Progenitor cell of endocrine pancreas (in vitro differentiated cells): ENCODE measurements around the gene KCNQ1OT1. TPM values are rescaled to one million over a fixed set of nuclear protein-coding genes. Genes with fewer than 3 reads are reported as not detected.

Experiments
- DNase-seq: peaks from one replicate; pipeline ENCODE4 v3.0.0; 2021; ENCODE audit warnings: low spot score; ENCODE audit not compliant: unreplicated experiment
- H3K27ac Mint-ChIP-seq: 2 replicates; pipeline ENCODE4 v1.8.0; 2021; ENCODE audit warnings: mild to moderate bottlenecking, moderate library complexity, mixed read lengths
- H3K27me3 Mint-ChIP-seq: 2 replicates; pipeline ENCODE4 v1.8.0; 2021; ENCODE audit warnings: mixed read lengths
- H3K36me3 Mint-ChIP-seq: 2 replicates; pipeline ENCODE4 v1.8.0; 2022; ENCODE audit warnings: mixed read lengths; ENCODE audit not compliant: insufficient read depth
- H3K4me1 Mint-ChIP-seq: 2 replicates; pipeline ENCODE4 v1.8.0; 2021; ENCODE audit warnings: low read depth, mixed read lengths
- H3K4me3 Mint-ChIP-seq: 2 replicates; pipeline ENCODE4 v1.8.0; 2021; ENCODE audit warnings: low read depth, mild to moderate bottlenecking, moderate library complexity, mixed read lengths
- H3K9me3 Mint-ChIP-seq: 2 replicates; pipeline ENCODE4 v1.8.0; 2021; ENCODE audit warnings: low read depth, mixed read lengths
- CTCF ChIP-seq: fragments of 200-600 bp; sonication (generic); IDR thresholded peaks from one replicate; pipeline ENCODE4 v1.5.0; 2021; ENCODE audit warnings: antibody characterized with exemption, mild to moderate bottlenecking; ENCODE audit not compliant: unreplicated experiment
- total RNA-seq: library from RNA; stranded (reverse); gene quantifications from 2 replicates; pipeline ENCODE4 v1.2.1, GENCODE V29; 2021

Gene KCNQ1OT1
- total RNA-seq, 1 donor from 2014 or later, result 18.0 TPM

GRCh38 chr11:2746401-2747247, 46.8 kb upstream of the KCNQ1OT1 start:
- Mint-ChIP-seq H3K9me3 (no peaks in the 10 kb centered on the region), H3K36me3 (no peaks in the 10 kb centered on the region), H3K4me1 (peaks cover 20% of the 10 kb centered on the region), H3K27me3 (peaks cover 9% of the 10 kb centered on the region), H3K4me3 (no peak overlapping the region), H3K27ac (no peak overlapping the region)
- TF ChIP-seq CTCF, result no peak
- DNase-seq, result no peak

DNA sequence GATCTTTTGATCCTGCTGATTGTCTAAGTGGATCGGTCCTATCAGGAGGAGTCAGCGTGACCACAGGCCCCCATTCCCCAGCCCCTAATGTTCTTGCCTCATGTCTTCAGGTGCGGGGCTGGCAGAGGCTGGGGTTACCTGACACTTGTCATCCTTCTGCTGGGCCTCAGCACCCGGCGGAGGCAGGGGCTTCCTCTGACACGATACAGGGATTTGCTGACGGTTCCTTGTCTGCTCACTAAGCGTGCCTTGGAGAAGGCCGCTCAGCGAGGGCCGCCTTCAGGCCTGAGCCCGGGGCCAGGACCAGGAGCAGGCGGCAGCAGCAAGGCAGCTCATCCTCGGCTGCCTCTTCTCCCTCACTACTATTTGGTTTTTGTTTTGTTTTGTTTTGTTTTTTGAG, 45.7 kb upstream of the KCNQ1OT1 start:
- no peaks in the 10 kb centered on the region for H3K9me3 Mint-ChIP-seq
- H3K36me3 Mint-ChIP-seq, result no peaks in the 10 kb centered on the region
- no peak overlapping the region for H3K27ac Mint-ChIP-seq
- H3K4me1 Mint-ChIP-seq, result peaks cover 27% of the 10 kb centered on the region
- no peak for TF ChIP-seq CTCF
- DNase-seq, result no peak
- peaks cover 3% of the 10 kb centered on the region for H3K27me3 Mint-ChIP-seq
- H3K4me3 Mint-ChIP-seq, result no peak overlapping the region

DNA sequence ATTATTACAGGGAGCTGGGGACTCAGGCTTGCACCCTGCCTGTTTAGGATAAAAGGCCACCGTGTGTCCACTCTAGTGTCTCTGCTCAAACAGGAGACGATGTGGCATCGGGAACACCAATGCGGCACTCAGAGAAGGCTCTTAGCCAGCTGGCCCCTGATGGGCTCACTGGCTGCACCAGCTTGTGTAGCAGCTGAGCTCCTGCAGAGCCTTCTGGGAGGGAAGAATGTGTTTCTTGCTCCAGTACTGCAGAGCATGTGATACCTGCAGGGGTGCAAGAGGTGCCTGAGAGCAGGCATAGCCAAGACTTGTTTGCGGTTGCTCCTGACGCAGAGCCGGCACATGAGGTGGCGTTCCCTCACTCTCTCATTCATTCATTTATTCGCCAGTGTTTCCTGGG, 44.4 kb upstream of the KCNQ1OT1 start:
- Mint-ChIP-seq H3K27me3 (peaks cover 3% of the 10 kb centered on the region), H3K36me3 (no peaks in the 10 kb centered on the region), H3K4me3 (no peak overlapping the region), H3K27ac (no peak overlapping the region), H3K9me3 (no peaks in the 10 kb centered on the region), H3K4me1 (peaks cover 30% of the 10 kb centered on the region)
- no peak for TF ChIP-seq CTCF
- DNase-seq, result no peak

DNA sequence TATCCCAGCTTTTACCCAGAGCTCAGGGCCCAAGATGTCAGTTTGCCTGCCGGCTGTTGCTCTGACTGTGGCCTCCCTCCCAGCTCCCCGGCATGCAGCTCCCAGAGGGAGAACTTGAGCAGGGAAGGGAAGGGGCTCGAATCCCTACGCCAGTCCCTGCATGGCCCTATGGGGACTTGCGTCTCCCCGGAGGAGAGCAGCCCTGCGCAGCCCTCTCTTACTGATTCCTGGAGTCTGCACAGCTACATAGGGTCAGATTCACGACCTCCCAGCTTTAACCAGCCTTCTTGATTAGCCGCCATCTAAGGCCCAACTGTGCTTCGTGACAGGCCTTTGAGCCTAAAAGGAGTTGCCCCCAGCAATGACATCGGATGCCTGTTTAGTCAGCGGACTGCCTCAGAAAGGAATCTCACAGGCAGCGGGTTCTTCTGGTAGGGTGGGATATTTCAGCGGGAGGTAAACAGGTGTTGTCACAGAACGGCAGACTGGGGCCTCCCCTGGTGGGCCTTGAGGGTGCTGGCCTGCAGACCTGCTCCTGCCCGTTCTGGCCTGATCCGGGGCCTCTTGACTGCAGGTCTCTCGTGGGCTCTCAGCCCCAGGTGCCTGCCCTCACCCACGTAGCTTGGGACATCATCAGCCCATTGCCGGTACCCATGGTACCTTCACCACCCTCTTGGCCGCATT, 43.8 kb upstream of the KCNQ1OT1 start:
- no peak for DNase-seq
- peaks cover 3% of the 10 kb centered on the region for H3K27me3 Mint-ChIP-seq
- peak overlapping the region; percentile 76 for H3K27ac Mint-ChIP-seq
- no peaks in the 10 kb centered on the region for H3K9me3 Mint-ChIP-seq
- peaks cover 30% of the 10 kb centered on the region for H3K4me1 Mint-ChIP-seq
- H3K4me3 Mint-ChIP-seq, result no peak overlapping the region
- no peaks in the 10 kb centered on the region for H3K36me3 Mint-ChIP-seq
- no peak for TF ChIP-seq CTCF

DNA sequence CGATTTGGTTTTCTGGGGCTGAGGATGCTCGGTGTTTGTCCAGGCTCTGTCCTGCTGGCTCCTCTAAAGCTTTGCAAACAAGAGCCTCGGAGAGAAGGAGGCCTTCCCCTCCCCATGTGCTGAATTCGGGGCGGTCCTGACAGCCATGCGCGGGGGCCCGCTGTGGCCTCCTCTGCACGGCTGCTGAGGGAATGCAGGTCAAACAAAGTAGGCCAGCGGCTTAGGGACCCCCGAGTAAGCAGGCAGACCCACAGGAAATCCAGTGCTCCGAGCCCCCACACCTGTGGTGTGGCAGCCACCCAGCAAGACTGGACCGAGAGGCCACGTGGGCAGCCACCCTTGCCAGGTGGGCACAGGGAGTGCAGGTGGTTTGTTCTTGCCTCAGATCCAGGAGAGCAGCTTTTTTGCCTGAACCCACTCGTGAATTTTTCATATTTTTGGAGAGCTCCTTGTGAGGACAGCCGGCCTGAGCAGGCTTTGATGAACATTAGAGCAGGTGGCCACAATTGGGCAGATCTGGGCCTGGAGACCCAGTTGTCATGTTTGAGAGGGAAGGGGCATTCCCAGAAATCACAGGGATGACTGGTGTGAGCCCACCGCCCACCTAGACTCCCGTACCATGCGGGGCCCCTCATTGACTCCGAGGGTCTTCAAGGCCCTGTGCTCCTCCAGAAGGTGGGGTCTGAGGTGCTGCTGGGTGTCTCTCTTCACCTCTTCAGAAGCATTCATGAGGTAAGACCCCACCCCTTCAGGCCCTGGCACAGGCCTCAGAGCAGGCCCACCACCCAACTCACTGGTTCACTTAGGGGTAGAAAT, 43.0 kb upstream of the KCNQ1OT1 start:
- Mint-ChIP-seq H3K4me3 (no peak overlapping the region), H3K36me3 (no peaks in the 10 kb centered on the region), H3K27me3 (peaks cover 3% of the 10 kb centered on the region), H3K9me3 (no peaks in the 10 kb centered on the region), H3K4me1 (peaks cover 32% of the 10 kb centered on the region), H3K27ac (no peak overlapping the region)
- DNase-seq, result no peak
- TF ChIP-seq CTCF, result no peak
